Omental fat pad (tissue), 4 donors: Measurements from ENCODE around the gene TBXAS1. TPM values are rescaled to one million over a fixed set of nuclear protein-coding genes. Genes with fewer than 3 reads are reported as not detected.

ENCODE experiments used
- ATAC-seq: fragments of 150-250 bp; one replicate; pipeline ENCODE4 v1.9.1; 2016; ENCODE audit warnings: mild to moderate bottlenecking, moderate library complexity; ENCODE audit not compliant: low FRiP score
- DNase-seq: peaks from one replicate; pipeline ENCODE4 v3.0.0-alpha.2; 2019; ENCODE audit warnings: low spot score
- total RNA-seq, 4 donors: library from RNA; depleted of rRNA; stranded (reverse); fragments of >200 nt; gene quantifications; one replicate each; pipeline ENCODE4 v1.1.0, GENCODE V29; 2016
- TF ChIP-seq, protein P1 (sequence below), 3 donors: fragments of 450-650 bp; IDR thresholded peaks; one replicate each; pipeline ENCODE4 v1.5.1; 2016 to 2017; ENCODE audit warnings: antibody characterized with exemption in 3 of 3, mild to moderate bottlenecking in 3 of 3, moderate library complexity in 2 of 3

Gene TBXAS1
- total RNA-seq, 4 donors from 2014 or later: 22.2 to 63.4 (median 48.6) TPM

GRCh38 chr7:139875821-139876241, 46.8 kb downstream of the TBXAS1 start:
- DNase-seq (no peak), ATAC-seq (no peak)
- TF ChIP-seq, protein P1, sequence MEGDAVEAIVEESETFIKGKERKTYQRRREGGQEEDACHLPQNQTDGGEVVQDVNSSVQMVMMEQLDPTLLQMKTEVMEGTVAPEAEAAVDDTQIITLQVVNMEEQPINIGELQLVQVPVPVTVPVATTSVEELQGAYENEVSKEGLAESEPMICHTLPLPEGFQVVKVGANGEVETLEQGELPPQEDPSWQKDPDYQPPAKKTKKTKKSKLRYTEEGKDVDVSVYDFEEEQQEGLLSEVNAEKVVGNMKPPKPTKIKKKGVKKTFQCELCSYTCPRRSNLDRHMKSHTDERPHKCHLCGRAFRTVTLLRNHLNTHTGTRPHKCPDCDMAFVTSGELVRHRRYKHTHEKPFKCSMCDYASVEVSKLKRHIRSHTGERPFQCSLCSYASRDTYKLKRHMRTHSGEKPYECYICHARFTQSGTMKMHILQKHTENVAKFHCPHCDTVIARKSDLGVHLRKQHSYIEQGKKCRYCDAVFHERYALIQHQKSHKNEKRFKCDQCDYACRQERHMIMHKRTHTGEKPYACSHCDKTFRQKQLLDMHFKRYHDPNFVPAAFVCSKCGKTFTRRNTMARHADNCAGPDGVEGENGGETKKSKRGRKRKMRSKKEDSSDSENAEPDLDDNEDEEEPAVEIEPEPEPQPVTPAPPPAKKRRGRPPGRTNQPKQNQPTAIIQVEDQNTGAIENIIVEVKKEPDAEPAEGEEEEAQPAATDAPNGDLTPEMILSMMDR (IDR thresholded peaks at IDR 0.05): no peak

DNA sequence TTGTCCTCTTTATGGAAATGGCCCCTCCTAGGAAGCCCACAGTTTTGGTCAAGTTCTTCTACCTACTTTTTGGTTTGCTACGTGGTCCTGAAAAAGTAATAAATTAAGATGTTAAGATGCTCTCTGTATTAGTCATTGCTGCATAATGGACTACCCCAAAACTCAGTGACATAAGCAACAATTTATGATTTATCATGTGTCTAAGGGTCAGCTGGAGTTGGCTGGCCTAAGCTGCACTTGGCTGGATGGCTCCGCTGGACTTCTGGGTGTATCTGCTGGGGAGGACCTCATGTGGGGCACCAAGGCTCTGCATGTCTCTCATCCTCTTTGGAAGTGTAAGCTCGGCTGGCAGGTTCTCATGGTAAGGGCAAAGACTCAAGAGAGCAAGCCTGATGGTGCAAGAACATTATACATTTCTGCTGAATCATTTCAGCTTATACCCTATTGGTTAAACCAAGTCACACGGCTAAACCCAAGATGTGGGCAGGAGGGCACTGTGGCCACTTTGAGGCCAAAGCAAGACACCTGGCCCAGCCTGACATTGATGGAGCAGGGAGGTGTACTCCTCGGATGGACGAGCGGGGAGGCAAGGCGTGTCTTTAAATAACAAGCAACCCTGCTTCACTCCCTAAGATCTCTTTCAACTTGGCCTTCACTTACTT, 47.7 kb downstream of the TBXAS1 start:
- TF ChIP-seq, protein P1 (IDR thresholded peaks at IDR 0.05): no peak
- DNase-seq (no peak), ATAC-seq (no peak)

GRCh38 chr7:139883814-139884213, 54.8 kb downstream of the TBXAS1 start:
- TF ChIP-seq, protein P1 (IDR thresholded peaks at IDR 0.05): no peak
- ATAC-seq (no peak), DNase-seq (no peak)

DNA sequence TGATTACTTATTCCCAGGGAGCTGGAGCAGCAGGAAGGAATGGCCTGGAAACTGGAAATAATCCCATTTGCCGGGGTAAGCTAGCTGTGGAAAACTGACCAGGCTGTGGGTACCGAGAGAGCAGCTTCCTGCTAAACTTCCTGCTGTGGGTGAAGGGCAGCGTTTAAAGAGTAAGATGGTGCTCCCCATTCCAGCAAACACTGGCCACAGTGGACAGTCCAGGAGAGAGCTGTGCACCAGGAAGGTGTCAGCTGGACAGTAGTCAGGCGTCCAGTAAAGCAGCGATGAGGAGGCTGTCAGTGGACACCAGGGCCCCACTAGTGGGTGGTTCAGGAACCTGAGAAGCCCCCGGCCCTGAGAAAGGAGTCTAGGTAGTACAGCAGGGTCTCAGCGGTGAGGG, 55.4 kb downstream of the TBXAS1 start:
- DNase-seq (no peak), ATAC-seq (no peak)
- TF ChIP-seq, protein P1 (IDR thresholded peaks at IDR 0.05): no peak

GRCh38 chr7:139885511-139885910, 56.4 kb downstream of the TBXAS1 start:
- DNase-seq: no peak
- TF ChIP-seq, protein P1 (IDR thresholded peaks at IDR 0.05): no peak
- no peak for ATAC-seq

- ATAC-seq (no peak), DNase-seq (no peak)
- TF ChIP-seq, protein P1 (IDR thresholded peaks at IDR 0.05): no peak
Measured at GRCh38 chr7:139886206-139886605, 57.1 kb downstream of the TBXAS1 start.

GRCh38 chr7:139886899-139887298, 57.8 kb downstream of the TBXAS1 start:
- ATAC-seq: no peak
- DNase-seq: no peak
- TF ChIP-seq, protein P1 (IDR thresholded peaks at IDR 0.05): no peak
